NOMO-1 treated with dmso at 0.1 percent for 144 hours (cell line): Measurements from ENCODE around the gene FAM13A.

Experiments
- DNase-seq: peaks from one replicate; lab custom pipeline; 2025; ENCODE audit not compliant: unreplicated experiment; lab: John Stamatoyannopoulos, UW

FAM13A gene

GRCh38 chr4:88818631-88819470 is 238.1 kb downstream of the FAM13A start:
- DNase-seq = no peak

- no peak for DNase-seq
These were observed 239.2 kb downstream of the FAM13A start for GRCh38 chr4:88817740-88818139.

- no peak for DNase-seq
These were observed 240.6 kb downstream of the FAM13A start for GRCh38 chr4:88816360-88816759.

- DNase-seq = no peak
These were observed 242.9 kb downstream of the FAM13A start for GRCh38 chr4:88814043-88814617.

GRCh38 chr4:88813013-88813412 is 244.0 kb downstream of the FAM13A start:
- no peak for DNase-seq

- no peak for DNase-seq
These were observed 244.6 kb downstream of the FAM13A start for GRCh38 chr4:88812420-88812819.

- DNase-seq = no peak
These were observed 245.1 kb downstream of the FAM13A start for GRCh38 chr4:88811904-88812303.

- no peak for DNase-seq
These were observed 246.7 kb downstream of the FAM13A start for GRCh38 chr4:88810325-88810724.

GRCh38 chr4:88809576-88810219 is 247.3 kb downstream of the FAM13A start:
- DNase-seq = no peak

GRCh38 chr4:88809101-88809500 is 247.9 kb downstream of the FAM13A start:
- DNase-seq = no peak

GRCh38 chr4:88807499-88807898 is 249.5 kb downstream of the FAM13A start:
- DNase-seq = no peak

- no peak for DNase-seq
These were observed 252.8 kb downstream of the FAM13A start for GRCh38 chr4:88804234-88804633.

GRCh38 chr4:88803600-88804096 is 253.3 kb downstream of the FAM13A start:
- DNase-seq = peak; percentile 75

- no peak for DNase-seq
These were observed 254.2 kb downstream of the FAM13A start for GRCh38 chr4:88802585-88803286.

GRCh38 chr4:88802138-88802537 is 254.8 kb downstream of the FAM13A start:
- DNase-seq = no peak

GRCh38 chr4:88799900-88800299 is 257.1 kb downstream of the FAM13A start:
- DNase-seq = no peak

GRCh38 chr4:88797725-88798124 is 259.3 kb downstream of the FAM13A start:
- no peak for DNase-seq

GRCh38 chr4:88796545-88796944 is 260.4 kb downstream of the FAM13A start:
- DNase-seq = no peak

- no peak for DNase-seq
These were observed 262.0 kb downstream of the FAM13A start for GRCh38 chr4:88794952-88795351.

- no peak for DNase-seq
These were observed 262.8 kb downstream of the FAM13A start for GRCh38 chr4:88794087-88794690.

- DNase-seq = no peak
These were observed 263.5 kb downstream of the FAM13A start for GRCh38 chr4:88793475-88793874.
